ENCODE results near the gene UBE2QL1.

The UBE2QL1 gene

DNA sequence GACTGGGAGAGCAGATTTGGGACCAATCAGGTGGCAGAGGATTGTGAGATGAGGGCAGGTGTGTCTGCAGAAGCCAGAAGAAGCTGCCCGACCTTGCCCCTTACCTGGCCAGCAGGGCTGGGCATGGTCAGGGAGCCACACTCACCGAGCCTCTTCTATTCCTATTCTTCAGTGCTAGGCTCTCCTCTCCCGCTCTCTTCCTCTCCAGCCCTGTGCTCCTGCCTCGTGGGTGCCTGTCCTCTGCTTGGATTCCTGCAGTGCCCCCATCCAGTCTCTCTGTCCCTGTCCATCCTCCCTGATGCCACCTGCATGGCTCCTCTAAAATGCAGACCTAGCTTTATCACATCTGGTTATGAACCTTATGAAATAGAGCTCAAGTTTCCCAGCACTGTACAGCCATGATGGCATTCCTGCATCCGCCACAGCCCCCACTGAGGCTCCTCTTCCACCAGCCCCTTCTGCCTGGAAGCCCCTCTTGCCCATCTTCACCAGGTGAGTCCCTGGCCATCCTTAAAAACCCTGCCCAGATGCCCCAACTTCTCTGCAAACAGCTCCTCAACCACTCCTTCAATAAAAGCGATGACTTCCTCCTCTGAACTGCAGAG, 8.2 kb downstream of the UBE2QL1 start:
- no peak for DNase-seq

DNA sequence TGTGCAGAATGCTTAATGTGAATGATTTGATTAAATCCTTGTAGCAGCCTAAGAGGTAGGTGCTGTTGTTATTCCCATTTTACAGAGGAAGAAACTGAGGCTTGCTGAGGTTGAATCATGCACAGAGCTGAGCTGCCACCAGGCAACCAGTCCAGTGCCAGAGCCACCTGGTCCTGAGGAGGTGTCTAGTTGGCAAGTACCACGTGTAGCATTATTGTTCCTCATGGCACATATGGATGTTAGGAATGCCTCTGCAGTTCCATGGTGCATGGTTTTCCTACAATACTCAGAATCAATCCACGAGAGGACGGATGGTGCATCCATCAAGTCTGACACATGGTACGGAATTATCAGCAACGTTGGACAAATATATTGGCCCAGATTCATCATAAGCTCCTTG, 8.9 kb downstream of the UBE2QL1 start:
- no peak for DNase-seq

- no peak for DNase-seq
Observed at GRCh38 chr5:6458833-6459232, 10.2 kb downstream of the UBE2QL1 start.

DNA sequence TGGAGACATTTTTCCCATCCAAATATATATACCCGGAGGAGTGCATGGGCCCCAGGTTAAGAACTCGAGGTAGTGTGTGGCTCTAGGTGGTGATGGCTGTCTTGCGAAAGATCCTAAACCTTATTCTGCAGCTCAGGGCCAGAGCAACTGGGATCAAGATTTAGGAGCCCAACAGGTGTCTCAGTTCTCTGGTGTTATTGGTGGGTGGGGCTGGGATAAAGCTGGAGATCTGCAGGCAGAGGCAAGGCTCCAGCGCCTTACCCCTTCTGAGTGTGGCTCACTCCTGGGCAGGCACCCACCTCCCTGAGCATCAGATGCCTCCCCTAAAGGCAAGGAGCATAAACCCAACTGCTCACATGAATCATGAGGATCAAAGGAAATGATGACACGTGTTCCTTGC, 11.2 kb downstream of the UBE2QL1 start:
- DNase-seq = no peak

DNA sequence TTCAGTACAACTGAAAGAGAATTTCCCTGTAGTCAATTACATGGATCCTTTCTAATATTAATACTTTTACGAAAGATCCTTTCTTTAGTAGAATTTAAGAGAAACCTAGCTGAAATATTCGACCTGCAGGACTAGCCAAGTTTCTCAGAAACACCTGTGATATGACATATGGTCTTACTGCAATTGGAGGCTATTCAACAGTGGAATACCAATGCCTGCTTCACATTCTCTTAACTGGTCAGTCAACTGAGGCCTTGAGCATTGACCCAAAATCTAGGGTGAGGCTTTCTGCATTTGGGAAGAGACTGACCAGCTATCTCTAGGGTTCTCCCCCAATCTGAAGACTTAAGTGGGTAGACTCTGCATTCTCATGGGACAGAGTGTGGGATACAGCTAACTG, 12.3 kb downstream of the UBE2QL1 start:
- no peak for DNase-seq

- DNase-seq = no peak
Observed at GRCh38 chr5:6461793-6462650, 13.4 kb downstream of the UBE2QL1 start.

DNA sequence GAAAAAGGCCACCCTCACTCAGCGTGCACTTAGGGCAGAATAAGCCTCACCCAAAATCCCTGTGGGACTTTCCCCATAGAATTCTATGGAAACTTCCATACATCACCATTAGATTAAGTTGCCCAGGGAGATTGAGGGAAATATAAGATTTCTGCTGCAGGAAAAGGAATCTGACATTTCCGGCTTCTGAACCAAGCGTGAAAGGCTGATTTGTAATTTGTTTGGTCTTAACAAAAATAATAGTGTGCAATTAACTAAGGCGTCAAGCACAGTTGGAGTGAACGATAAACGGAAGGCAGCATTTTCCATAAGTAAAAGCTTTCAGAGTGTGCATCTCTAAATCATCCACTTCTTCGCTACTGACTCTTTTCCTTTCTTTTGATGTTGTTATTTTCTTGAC, 14.0 kb downstream of the UBE2QL1 start:
- DNase-seq = no peak

DNA sequence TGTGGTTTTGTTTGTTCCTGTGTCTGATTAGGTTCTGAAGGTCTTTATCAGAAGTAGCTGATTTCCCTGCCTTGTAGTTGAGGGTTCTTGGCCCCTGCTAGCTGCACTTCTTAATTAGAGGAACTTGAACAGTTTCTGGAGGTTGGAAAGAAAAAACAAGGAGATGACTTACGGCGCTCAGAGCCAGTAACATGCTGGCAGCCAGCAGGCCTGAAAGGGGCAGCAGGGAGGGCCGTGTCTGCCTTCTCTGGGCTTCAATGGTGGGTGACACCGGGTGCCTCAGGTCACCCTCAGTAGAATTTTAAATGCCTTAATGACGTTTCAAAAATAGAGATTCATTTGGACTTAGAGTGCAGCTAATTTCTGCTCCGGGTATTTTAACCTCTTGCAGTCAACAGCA, 15.8 kb downstream of the UBE2QL1 start:
- no peak for DNase-seq

DNA sequence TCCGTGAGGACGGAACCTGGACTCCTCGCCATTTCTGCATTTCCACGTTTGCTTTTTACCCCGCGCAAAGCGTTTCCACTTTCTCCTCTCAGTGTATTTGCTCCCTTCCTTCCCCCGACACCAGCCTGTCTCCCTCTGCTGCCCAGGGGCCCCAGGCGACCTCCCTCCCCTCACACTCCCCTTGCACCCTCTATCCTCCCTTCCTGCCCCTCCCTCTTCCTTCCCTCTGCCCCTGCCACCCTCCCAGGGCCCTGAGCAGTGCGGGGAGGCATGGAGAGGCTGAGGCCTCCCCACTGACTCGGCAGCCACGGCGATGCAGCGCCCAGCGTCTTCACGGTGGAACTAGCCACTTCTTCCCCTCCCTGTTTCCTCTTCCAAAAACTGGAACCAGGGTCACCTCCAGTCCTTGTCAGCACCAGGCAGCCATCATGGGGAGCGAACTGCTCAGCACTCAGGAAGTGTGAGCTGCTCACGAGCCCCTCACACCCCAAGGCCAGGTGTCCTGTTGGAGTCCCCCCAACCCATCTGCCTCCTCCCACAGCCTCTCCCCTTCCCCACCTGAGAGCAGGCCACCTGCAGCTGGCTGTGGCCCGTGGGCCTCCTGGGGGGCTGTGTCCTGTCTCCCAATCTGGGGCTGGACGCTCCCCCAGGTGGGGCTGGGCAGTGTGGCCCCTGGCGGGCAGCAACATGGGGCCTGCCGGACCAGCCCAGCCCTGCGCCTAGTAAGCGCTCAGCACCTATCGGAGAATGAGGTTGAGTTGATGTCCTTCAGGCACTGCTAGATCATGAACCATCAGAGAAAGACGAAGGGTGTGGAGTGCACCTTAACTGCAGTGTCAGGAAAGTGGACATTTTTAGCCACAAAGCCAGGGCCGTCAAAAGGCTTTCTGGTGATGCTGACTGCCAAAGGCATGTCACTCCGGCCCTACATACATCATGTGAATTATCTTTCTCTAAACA, 17.5 kb downstream of the UBE2QL1 start:
- DNase-seq = no peak

DNA sequence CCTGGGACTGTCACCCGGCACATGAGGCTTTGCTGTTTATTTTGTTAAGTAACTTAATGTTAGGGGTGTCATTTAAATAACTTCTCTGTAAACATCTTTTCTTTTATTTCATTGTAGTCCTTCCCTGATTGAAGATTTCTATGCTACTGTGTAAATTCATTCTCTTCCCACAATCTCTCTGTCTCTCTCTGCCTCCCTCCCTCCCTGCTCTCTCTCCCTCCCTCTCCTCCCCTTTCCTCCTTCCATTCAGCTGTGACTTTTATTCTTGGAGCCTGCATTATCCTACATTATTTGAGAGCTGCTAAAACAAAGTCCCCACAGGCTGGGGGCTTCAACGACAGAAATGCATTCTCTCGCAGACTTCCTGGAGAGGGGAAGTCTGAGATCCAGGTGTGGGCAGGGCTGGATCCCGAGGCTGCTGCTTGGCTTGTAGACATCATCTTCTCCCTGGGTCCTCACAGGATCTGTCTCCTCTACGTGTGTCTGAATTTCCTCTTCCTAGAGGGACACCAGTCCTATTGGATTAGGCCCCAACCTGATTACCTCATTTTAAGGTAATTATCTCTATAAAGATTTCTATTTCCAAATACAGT, 18.4 kb downstream of the UBE2QL1 start:
- no peak for DNase-seq

GRCh38 chr5:6467591-6467990, 18.9 kb downstream of the UBE2QL1 start:
- DNase-seq = no peak

DNA sequence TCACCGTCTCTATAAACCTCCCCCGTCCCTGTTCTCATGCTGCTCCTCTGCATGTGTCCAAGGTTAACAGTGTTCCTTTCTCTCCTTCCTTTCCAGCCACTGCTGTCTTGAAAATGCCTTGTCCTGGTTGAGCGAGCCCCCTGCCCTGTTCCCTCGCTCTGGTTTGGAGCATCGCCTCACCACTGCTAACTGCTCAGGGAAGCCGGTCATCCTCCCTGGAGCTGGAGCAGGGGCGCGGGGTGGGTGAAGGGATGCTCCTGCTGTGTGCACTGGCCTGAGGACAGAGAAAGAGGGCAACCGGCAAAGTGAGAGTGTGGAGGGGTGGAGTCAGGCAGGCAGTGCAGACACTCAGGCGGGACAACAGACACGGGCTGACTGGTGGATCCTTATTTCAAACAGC, 19.4 kb downstream of the UBE2QL1 start:
- no peak for DNase-seq

GRCh38 chr5:6468870-6469269, 20.2 kb downstream of the UBE2QL1 start:
- DNase-seq = no peak

DNA sequence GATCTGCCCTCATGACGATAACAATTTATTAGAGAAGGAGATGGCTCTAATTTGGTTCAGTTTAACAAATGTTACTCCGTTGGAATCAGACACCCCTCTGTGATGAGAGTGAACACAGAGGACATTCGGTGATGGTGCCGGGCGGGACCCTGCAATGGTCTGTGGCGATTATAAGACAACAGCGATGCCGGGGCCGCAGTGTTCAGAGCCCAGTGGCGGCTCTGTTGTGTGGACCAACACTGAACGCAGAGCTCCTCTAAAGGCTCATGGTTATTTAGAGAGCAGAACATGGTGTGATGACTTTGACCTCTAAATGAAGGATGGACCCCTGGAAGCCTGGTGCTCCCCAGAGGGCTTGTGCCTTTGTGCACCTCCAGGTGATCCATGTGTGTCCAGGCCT, 21.2 kb downstream of the UBE2QL1 start:
- DNase-seq = no peak

DNA sequence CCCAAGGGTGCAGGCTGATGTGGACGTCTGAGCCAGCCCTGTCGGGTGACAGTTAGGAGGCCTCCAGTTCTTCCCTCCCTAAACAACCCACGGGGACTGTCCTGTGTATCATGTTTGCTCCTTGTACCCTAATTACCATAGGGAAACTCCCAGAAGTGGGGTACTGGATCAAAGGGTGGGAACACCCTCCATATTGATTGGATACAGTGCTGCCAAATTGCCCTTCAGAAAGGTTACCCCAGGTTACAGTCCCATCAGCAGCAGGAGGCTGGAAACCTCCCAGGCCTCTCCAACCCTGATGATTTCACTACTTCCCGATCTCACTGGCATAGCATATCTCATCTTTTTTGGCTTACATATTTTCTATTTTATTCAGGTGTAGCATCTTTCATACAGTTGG, 22.0 kb downstream of the UBE2QL1 start:
- no peak for DNase-seq

GRCh38 chr5:6471252-6471651, 22.6 kb downstream of the UBE2QL1 start:
- no peak for DNase-seq

- DNase-seq = no peak
Observed at GRCh38 chr5:6472792-6473191, 24.1 kb downstream of the UBE2QL1 start.

- DNase-seq = no peak
Observed at GRCh38 chr5:6473284-6473683, 24.6 kb downstream of the UBE2QL1 start.

GRCh38 chr5:6475626-6476312, 27.1 kb downstream of the UBE2QL1 start:
- DNase-seq = no peak

GRCh38 chr5:6476313-6476661, 27.6 kb downstream of the UBE2QL1 start:
- no peak for DNase-seq

DNA sequence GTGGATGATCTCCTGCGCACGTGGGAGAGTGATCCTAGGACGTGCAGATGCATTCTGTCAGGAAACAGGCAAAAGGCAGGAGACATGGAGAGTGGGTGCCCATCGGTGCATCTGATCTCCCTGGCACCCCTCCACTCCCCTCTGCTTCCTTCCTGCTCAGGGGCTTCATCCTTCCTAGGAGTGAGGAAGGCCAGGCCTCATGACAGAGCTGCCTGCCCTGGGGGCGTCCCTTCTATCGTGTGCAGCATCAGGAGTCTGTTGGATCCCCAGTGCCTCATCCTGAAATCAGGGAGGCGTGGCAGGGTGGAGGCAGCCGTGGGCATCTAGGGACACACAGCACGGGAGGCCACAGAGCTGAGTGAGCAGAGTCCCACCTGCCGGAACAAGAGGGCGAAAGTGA, 30.1 kb downstream of the UBE2QL1 start:
- no peak for DNase-seq
